LNCaP clone FGC (cell line): ENCODE measurements around the gene NUDT5.
A peak's percentile ranks its signal among the peaks of the same experiment; 100 is the strongest.

Experiments
- DNase-seq: peaks from one replicate; pipeline ENCODE4 v3.0.0-alpha.2; 2011; ENCODE audit warnings: low read depth
- H3K4me3 ChIP-seq: 2 replicates; pipeline ENCODE4 v1.5.1; 2011; ENCODE audit warnings: mild to moderate bottlenecking, low read depth, low read length, control low read depth
- CTCF ChIP-seq: IDR thresholded peaks from 2 replicates; pipeline ENCODE4 v1.5.1; 2012; ENCODE audit warnings: mild to moderate bottlenecking; ENCODE audit not compliant: control insufficient read depth, insufficient read depth; ENCODE audit errors: extremely low read depth

NUDT5 gene

DNA sequence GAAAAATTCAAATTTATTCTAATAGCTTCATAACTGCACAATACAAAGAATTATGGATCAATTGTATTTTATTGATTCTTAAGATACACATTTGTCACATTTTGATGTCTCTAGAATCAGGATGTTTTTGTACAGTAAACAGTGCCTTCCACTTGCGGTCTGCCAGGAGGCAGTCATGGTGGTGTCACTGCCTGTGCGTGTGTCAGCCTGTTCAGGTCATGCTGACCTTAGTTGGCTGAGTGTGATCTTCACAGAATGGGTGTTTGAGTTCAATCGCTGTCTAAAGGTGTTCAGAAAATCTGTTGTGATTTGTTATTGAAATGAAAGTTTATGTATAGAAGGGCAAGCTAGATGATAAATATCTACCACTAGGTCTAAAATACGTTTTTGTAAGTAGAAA is 45.5 kb downstream of the NUDT5 start:
- no peak for TF ChIP-seq CTCF
- DNase-seq = no peak
- no peak overlapping the region for H3K4me3 ChIP-seq

DNA sequence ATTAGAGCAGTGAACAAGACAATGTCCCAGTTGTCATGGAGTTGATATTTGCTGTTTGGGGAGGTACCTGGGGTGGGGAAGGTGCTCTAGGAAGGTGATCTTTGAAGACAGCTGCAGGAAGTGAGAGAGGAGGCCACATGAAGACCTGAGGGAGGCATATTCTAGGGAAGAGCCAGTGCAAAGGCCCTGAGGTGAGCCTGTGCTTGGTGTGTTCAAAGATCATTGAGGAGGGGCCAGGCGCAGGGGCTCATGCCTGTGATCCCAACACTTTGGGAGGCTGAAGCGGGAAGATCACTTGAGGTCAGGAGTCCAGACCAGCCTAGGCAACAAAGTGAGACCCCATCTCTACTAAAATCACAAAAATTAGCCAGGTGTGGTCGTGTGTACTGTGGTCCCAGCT is 51.2 kb downstream of the NUDT5 start:
- DNase-seq = no peak
- TF ChIP-seq CTCF = no peak
- no peak overlapping the region for H3K4me3 ChIP-seq

DNA sequence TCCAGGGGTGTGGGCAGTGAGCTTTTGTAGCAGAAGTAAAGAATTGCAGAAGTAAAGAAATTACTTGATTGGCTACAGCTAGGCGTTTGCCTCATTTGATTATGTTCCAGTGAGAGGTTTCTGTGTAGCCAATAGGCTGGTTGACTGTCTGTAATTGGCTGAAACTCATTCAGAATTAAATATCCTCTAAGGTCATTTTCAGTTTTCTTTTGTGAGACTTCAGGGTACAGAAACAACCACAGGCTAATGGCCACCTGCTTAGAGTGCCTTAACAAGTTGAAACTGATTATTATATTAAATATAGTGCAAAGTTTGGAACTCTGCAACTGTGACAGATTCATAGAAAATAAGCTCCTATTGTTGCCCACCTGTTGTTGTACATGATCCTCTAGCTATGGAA is 55.7 kb downstream of the NUDT5 start:
- DNase-seq = no peak
- no peak for TF ChIP-seq CTCF

DNA sequence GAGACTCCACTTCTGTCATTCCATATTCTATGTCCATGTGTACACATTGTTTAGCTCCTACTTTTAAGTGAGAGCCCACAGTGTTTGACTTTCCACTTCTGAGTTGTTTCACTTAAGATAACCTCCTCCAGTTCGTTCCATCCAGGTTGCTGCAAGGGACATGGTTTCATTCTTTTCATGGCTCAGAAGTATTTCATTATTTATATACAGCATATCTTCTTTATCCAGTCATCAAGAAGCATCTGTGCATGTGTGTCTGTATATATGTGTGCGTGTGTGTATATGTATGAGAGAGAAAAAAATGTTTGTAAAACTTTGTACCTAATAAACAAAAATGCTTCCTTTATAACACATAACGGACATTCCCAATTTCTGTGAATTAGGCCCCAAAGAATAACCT is 60.1 kb downstream of the NUDT5 start:
- H3K4me3 ChIP-seq = no peak overlapping the region
- DNase-seq = no peak
- TF ChIP-seq CTCF = no peak

More for the DNA sequence above, 55.7 kb downstream of the NUDT5 start:
- H3K4me3 ChIP-seq = no peak overlapping the region

GRCh38 chr10:12130237-12130872 is 65.3 kb downstream of the NUDT5 start:
- H3K4me3 ChIP-seq = peak overlapping the region; percentile 74
- DNase-seq = peak; percentile 4
- TF ChIP-seq CTCF = peak; percentile 46

GRCh38 chr10:12129222-12130111 is 66.2 kb downstream of the NUDT5 start, which contains the start of gene SEC61A2:
Gene SEC61A2 (plus strand): TSS chr10:12129677. CDS start chr10:12129788, 111 bp downstream.
- TF ChIP-seq CTCF = no peak; the same call in 1 of the 2 replicates
- H3K4me3 ChIP-seq = peak within 1 kb of the TSS; percentile 74
- DNase-seq = peak; percentile 22
